GM21367 (cell line): Measurements from ENCODE around the gene SLC45A1.

Experiments
- ATAC-seq: cut with Tn5 transposase; IDR thresholded peaks from one replicate; pipeline ENCODE4 v1.9.1; 2021; ENCODE audit not compliant: unreplicated experiment

Gene SLC45A1

GRCh38 chr1:8334106-8334851 lies 16.4 kb downstream of the SLC45A1 start:
- no peak for ATAC-seq

GRCh38 chr1:8335246-8335645 lies 17.3 kb downstream of the SLC45A1 start:
- no peak for ATAC-seq

GRCh38 chr1:8337776-8338525 lies 20.0 kb downstream of the SLC45A1 start:
- ATAC-seq = no peak

- no peak for ATAC-seq
Observed at GRCh38 chr1:8338526-8339202, 20.8 kb downstream of the SLC45A1 start.

GRCh38 chr1:8339203-8339600 lies 21.3 kb downstream of the SLC45A1 start:
- no peak for ATAC-seq

- ATAC-seq = no peak
Observed at GRCh38 chr1:8340448-8340847, 22.5 kb downstream of the SLC45A1 start.

GRCh38 chr1:8342325-8342724 lies 24.4 kb downstream of the SLC45A1 start:
- no peak for ATAC-seq

- ATAC-seq = no peak
Observed at GRCh38 chr1:8343044-8343443, 25.1 kb downstream of the SLC45A1 start.

- ATAC-seq = no peak
Observed at GRCh38 chr1:8343464-8344001, 25.6 kb downstream of the SLC45A1 start.

- no peak for ATAC-seq
Observed at GRCh38 chr1:8344893-8345507, 27.1 kb downstream of the SLC45A1 start.

- no peak for ATAC-seq
Observed at GRCh38 chr1:8345621-8346415, 27.9 kb downstream of the SLC45A1 start.

GRCh38 chr1:8347635-8348034 lies 29.7 kb downstream of the SLC45A1 start:
- no peak for ATAC-seq

- ATAC-seq = no peak
Observed at GRCh38 chr1:8348047-8348776, 30.3 kb downstream of the SLC45A1 start.

- no peak for ATAC-seq
Observed at GRCh38 chr1:8348777-8349472, 31.0 kb downstream of the SLC45A1 start.

- no peak for ATAC-seq
Observed at GRCh38 chr1:8349473-8349865, 31.6 kb downstream of the SLC45A1 start.

GRCh38 chr1:8349961-8350360 lies 32.0 kb downstream of the SLC45A1 start:
- ATAC-seq = no peak

GRCh38 chr1:8350914-8351684 lies 33.2 kb downstream of the SLC45A1 start:
- ATAC-seq = no peak

GRCh38 chr1:8351693-8352470 lies 34.0 kb downstream of the SLC45A1 start:
- no peak for ATAC-seq
